ENCODE data around the gene MAN2B2. TPM values are rescaled to one million over a fixed set of nuclear protein-coding genes. Genes with fewer than 3 reads are reported as not detected.

MAN2B2 gene
- total RNA-seq, 2 donors from 2014 or later: 30.7 to 31.1 TPM

DNA sequence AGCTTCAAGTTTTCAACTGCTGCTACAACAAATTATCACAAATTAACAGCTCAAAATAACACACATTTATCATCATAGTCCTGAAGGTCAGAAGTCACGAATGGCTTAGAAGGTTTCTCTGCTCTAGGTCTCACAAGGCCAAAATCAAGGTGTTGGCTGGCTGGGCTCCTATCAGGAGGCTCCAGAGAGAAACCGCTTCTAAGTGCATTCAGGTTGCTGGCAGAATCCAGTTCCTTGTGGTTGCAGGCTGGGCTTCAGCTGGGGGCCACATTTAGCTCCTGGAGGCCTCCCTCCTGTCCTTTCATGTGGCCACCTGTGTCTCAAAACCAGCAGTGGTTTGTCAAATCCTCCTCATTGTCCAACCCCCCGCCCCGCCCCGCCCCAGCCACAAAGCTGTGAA lies 80.9 kb downstream of the MAN2B2 start:
- no peak overlapping the region for H3K9ac ChIP-seq (ENCODE audit: low read depth in 2 of 2, low read length in 2 of 2)
- TF ChIP-seq, protein P1, sequence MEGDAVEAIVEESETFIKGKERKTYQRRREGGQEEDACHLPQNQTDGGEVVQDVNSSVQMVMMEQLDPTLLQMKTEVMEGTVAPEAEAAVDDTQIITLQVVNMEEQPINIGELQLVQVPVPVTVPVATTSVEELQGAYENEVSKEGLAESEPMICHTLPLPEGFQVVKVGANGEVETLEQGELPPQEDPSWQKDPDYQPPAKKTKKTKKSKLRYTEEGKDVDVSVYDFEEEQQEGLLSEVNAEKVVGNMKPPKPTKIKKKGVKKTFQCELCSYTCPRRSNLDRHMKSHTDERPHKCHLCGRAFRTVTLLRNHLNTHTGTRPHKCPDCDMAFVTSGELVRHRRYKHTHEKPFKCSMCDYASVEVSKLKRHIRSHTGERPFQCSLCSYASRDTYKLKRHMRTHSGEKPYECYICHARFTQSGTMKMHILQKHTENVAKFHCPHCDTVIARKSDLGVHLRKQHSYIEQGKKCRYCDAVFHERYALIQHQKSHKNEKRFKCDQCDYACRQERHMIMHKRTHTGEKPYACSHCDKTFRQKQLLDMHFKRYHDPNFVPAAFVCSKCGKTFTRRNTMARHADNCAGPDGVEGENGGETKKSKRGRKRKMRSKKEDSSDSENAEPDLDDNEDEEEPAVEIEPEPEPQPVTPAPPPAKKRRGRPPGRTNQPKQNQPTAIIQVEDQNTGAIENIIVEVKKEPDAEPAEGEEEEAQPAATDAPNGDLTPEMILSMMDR (IDR thresholded peaks at IDR 0.05): no peak
- no peaks in the 10 kb centered on the region for H3K9me3 ChIP-seq
- H3K4me1 ChIP-seq: no peaks in the 10 kb centered on the region
- no peak overlapping the region for H3K27ac ChIP-seq
- H3K27me3 ChIP-seq: no peaks in the 10 kb centered on the region
- DNase-seq: no peak
- H3K4me3 ChIP-seq: no peak overlapping the region
- intact Hi-C loops (cut with DNase I): no loop called here
- no peaks in the 10 kb centered on the region for H3K36me3 ChIP-seq

DNA sequence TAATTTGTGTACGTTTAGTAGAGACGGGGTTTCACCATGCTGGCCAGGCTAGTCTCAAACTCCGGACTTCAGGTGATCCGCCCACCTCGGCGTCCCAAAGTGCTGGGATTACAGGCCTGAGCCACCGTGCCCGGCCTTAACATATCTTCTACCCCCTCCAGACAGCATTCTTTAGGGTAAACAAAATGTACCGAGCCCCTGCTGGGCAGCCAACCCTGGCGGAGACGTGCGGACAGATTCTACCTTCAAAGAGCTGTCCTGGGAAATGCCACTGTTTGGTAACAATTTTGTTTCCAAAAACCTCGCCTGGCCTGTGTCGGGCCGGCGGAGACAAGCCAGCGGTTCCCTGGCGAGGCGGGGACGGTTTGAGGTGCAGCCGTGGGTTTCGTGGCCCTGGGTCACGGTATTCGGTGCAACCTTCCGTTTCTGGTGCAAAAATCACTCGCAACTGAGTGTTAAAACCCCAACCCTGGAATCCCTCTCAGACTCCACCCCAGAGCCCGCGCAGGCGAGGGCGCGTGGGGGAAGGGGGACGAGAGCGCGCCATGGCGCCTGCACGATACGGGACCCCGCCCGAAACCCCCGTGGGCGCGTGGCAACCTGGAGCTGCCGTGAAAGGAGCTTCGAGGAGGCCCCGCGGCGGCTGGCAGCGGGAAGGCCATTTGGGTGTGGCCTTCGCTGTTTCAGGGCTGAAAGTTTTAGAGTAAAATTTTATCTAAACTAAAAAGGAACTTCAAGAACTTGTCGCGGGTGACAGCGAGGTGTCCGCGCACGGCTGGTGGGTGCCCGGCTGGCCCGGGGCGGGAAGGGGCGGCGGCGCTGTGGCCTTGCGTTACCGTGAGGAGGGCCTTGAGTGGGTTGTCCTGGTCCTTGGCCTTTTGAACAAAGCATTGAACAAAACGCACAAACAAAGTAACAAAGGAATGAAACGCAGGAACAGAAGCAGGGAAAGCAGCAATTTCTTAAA lies 82.5 kb downstream of the MAN2B2 start:
- intact Hi-C loops (cut with DNase I): no loop called here
- H3K27ac ChIP-seq: no peak overlapping the region
- H3K9ac ChIP-seq (ENCODE audit: low read depth in 2 of 2, low read length in 2 of 2): no peak overlapping the region

DNA sequence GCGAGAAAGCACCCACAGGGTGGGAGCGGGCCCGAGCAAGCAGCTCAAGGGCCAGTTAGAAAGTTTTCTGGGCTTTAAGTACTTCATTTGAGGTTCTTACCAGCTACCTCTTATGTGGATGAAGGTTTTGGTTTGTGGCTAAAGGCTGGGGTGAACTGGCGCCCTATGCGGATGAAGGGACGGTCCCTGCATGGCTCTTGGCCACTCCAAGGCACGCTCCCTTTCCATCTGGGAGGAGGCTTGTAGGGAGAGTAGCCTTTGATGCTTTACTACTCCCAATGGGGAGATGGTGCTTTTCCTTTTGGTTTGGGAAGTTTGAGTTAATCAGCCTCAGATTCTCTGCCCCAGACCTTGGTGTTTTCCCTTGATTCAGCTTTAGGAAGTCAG lies 83.2 kb downstream of the MAN2B2 start:
- no peaks in the 10 kb centered on the region for H3K36me3 ChIP-seq

More for the DNA sequence above, 82.5 kb downstream of the MAN2B2 start:
- TF ChIP-seq, protein P1 (IDR thresholded peaks at IDR 0.05): no peak
- Histone ChIP-seq H3K27me3 (no peaks in the 10 kb centered on the region), H3K36me3 (no peaks in the 10 kb centered on the region), H3K9me3 (no peaks in the 10 kb centered on the region), H3K4me3 (no peak overlapping the region), H3K4me1 (no peaks in the 10 kb centered on the region)
- no peak for DNase-seq

DNA sequence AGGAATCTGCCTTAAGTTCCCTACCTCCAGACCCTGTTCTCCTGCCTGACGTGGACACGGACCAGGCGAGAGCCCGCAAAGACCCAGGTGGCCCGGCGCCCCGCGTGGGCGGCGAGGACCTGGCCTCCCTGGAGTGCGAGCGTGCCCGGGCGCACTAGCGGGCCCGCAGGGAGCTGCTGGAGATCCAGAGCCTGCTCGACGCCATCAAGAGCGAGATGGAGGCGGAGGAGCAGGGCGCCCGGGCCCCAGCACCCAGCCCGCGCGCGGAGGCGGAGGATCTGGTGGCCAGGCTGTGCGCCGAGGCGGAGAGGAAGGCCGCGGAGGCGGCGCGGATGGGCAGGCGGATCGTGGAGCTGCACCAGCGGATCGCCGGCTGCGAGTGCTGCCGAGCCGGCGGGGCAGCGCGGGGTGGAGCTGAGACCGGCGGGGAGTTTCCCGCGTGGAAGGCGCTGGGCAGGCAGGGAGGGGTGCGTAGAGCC lies 83.6 kb downstream of the MAN2B2 start:
- Histone ChIP-seq H3K27me3 (peaks cover 5% of the 10 kb centered on the region), H3K36me3 (no peaks in the 10 kb centered on the region), H3K4me3 (peak overlapping the region; percentile 18), H3K27ac (peak overlapping the region; percentile 21), H3K4me1 (no peaks in the 10 kb centered on the region), H3K9me3 (no peaks in the 10 kb centered on the region), H3K9ac (ENCODE audit: low read depth in 2 of 2, low read length in 2 of 2) (peak overlapping the region in 1 of 2 donors; percentile 43)
- intact Hi-C loops (cut with DNase I): no loop called here
- no peak for DNase-seq
- TF ChIP-seq, protein P1 (IDR thresholded peaks at IDR 0.05): no peak

More for the DNA sequence above, 83.2 kb downstream of the MAN2B2 start:
- H3K9me3 ChIP-seq: no peaks in the 10 kb centered on the region
- DNase-seq: no peak
- TF ChIP-seq, protein P1 (IDR thresholded peaks at IDR 0.05): no peak
- H3K27me3 ChIP-seq: peaks cover under 1% of the 10 kb centered on the region
- H3K9ac ChIP-seq (ENCODE audit: low read depth in 2 of 2, low read length in 2 of 2): peak overlapping the region in 1 of 2 donors; percentile 43
- no peaks in the 10 kb centered on the region for H3K4me1 ChIP-seq
- peak overlapping the region; percentile 21 for H3K27ac ChIP-seq
- H3K4me3 ChIP-seq: no peak overlapping the region
- intact Hi-C loops (cut with DNase I): no loop called here

DNA sequence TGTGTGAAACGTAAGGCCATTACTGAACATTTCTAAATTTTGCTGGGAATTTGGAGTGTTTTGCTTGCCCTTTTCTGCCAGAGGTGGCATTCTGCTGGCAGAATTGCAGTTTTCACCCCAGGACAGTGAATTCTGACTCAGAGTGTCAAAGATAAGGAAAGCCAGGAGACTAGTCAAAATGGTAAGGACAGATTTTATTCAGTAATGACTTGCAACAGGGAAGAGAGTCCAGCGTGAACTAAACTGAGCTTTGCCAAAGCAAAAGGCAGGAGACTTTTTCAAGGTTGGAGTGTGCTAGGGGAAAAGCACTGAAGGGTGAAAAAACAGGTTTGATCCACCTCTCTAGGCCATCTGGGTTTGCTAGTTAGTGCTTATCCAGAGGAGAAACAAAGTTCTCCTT lies 84.9 kb downstream of the MAN2B2 start:
- intact Hi-C loops (cut with DNase I): no loop called here
- Histone ChIP-seq H3K4me1 (no peaks in the 10 kb centered on the region), H3K36me3 (no peaks in the 10 kb centered on the region), H3K9ac (ENCODE audit: low read depth in 2 of 2, low read length in 2 of 2) (no peak overlapping the region), H3K9me3 (no peaks in the 10 kb centered on the region), H3K27me3 (peaks cover 14% of the 10 kb centered on the region), H3K4me3 (no peak overlapping the region), H3K27ac (no peak overlapping the region)
- no peak for DNase-seq
- TF ChIP-seq, protein P1 (IDR thresholded peaks at IDR 0.05): no peak
